Stomach (tissue), 4 donors: Measurements from ENCODE around the gene KIF20B.

Source experiments
- EP300 ChIP-seq: sonication (generic); formaldehyde crosslinking; IDR thresholded peaks from one replicate; pipeline ENCODE4 v1.6.1; 2017; ENCODE audit warnings: antibody characterized with exemption
- POLR2A ChIP-seq, 4 donors: fragments of 450-650 bp; IDR thresholded peaks; one replicate each; pipeline ENCODE4 v1.6.1; 2016; ENCODE audit warnings: antibody characterized with exemption in 4 of 4, control low read depth in 2 of 4, mild to moderate bottlenecking in 1 of 4, moderate library complexity in 1 of 4
- POLR2AphosphoS5 ChIP-seq, 3 donors: sonication (generic); formaldehyde crosslinking; IDR thresholded peaks; one replicate each; pipeline ENCODE4 v1.6.1; 2016; ENCODE audit warnings: antibody characterized with exemption in 3 of 3
- TF ChIP-seq, protein P1 (sequence below), 7 experiments: fragments of 450-650 bp in 4 of 7; fragments of 200-600 bp in 3 of 7; sonication (generic) in 3 of 7; IDR thresholded peaks; one replicate each; pipeline ENCODE4 v1.5.1; 2016 to 2019; ENCODE audit warnings: antibody characterized with exemption in 7 of 7, control low read depth in 2 of 7, mild to moderate bottlenecking in 1 of 7

DNA sequence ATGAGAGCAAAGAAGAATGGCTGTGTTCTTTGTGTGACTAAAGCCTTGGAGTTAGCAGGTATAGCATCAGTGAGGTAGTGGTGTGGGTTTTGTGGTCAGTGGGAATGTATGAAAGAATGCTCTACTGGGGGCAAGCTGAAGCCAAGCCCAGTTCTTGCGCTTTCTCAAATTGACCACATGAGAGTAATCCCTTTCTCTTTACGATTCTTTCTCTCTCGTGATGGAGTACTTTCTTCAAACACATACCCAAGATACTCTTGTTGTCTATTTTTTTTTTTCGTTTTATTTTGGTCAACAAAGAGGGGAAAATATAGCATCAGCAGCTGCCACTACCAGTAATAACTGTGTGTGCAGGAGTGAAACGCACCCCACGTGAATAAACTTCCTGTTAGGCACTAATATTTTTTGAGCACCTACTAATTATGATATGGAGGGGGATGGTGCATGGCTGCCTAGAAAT lies 48.0 kb upstream of the KIF20B start:
- TF ChIP-seq, protein P1, sequence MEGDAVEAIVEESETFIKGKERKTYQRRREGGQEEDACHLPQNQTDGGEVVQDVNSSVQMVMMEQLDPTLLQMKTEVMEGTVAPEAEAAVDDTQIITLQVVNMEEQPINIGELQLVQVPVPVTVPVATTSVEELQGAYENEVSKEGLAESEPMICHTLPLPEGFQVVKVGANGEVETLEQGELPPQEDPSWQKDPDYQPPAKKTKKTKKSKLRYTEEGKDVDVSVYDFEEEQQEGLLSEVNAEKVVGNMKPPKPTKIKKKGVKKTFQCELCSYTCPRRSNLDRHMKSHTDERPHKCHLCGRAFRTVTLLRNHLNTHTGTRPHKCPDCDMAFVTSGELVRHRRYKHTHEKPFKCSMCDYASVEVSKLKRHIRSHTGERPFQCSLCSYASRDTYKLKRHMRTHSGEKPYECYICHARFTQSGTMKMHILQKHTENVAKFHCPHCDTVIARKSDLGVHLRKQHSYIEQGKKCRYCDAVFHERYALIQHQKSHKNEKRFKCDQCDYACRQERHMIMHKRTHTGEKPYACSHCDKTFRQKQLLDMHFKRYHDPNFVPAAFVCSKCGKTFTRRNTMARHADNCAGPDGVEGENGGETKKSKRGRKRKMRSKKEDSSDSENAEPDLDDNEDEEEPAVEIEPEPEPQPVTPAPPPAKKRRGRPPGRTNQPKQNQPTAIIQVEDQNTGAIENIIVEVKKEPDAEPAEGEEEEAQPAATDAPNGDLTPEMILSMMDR (IDR thresholded peaks at IDR 0.05) = no peak
- TF ChIP-seq POLR2A (IDR thresholded peaks at IDR 0.05) (no peak), POLR2AphosphoS5 (IDR thresholded peaks at IDR 0.05) (no peak), EP300 (no peak)
